Gastroesophageal sphincter (tissue), 4 donors: ENCODE data around the gene TAS1R1. TPM values are rescaled to one million over a fixed set of nuclear protein-coding genes. Genes with fewer than 3 reads are reported as not detected.
A peak's percentile ranks its signal among the peaks of the same experiment; 100 is the strongest.

ENCODE experiments used
- ATAC-seq: fragments of 150-250 bp; one replicate; pipeline ENCODE4 v1.9.1; 2016; ENCODE audit warnings: mild to moderate bottlenecking, moderate library complexity
- H3K27ac ChIP-seq, 4 donors: fragments of 200-600 bp; sonication (generic) in 3 of 4; 1 replicate in 3 of 4; 2 replicates in 1 of 4; pipeline ENCODE4 v1.5.1; 2016 to 2019
- H3K27me3 ChIP-seq: fragments of 200-600 bp; sonication (generic); one replicate; pipeline ENCODE4 v1.5.1; 2019
- H3K36me3 ChIP-seq, 2 donors: fragments of 200-600 bp; sonication (generic); one replicate each; pipeline ENCODE4 v1.5.1; 2019; ENCODE audit warnings: control low read depth in 1 of 2
- H3K4me1 ChIP-seq, 3 donors: fragments of 200-600 bp; sonication (generic); 1 replicate in 2 of 3; 2 replicates in 1 of 3; pipeline ENCODE4 v1.5.1; 2016 to 2019; ENCODE audit warnings: control low read depth in 2 of 3
- H3K4me3 ChIP-seq, 2 donors: fragments of 200-600 bp; sonication (generic); one replicate each; pipeline ENCODE4 v1.5.1; 2019; ENCODE audit warnings: mild to moderate bottlenecking in 1 of 2, moderate library complexity in 1 of 2
- H3K9me3 ChIP-seq, 3 donors: fragments of 200-600 bp; sonication (generic); one replicate each; pipeline ENCODE4 v1.5.1; 2017 to 2019; ENCODE audit warnings: control low read depth in 2 of 3
- CTCF ChIP-seq, 4 experiments: fragments of 200-600 bp in 2 of 4; fragments of 450-650 bp in 2 of 4; sonication (generic) in 1 of 4; IDR thresholded peaks; one replicate each; pipeline ENCODE4 v1.5.1; 2017 to 2019; ENCODE audit warnings: antibody characterized with exemption in 4 of 4, mild to moderate bottlenecking in 2 of 4, moderate library complexity in 2 of 4
- EP300 ChIP-seq: sonication (generic); formaldehyde crosslinking; IDR thresholded peaks from one replicate; pipeline ENCODE4 v1.6.1; 2017; ENCODE audit warnings: antibody characterized with exemption, mild to moderate bottlenecking
- POLR2A ChIP-seq, 2 donors: fragments of 450-650 bp; IDR thresholded peaks; one replicate each; pipeline ENCODE4 v1.6.1; 2017; ENCODE audit warnings: antibody characterized with exemption in 2 of 2, mild to moderate bottlenecking in 2 of 2, moderate library complexity in 1 of 2
- POLR2AphosphoS5 ChIP-seq: sonication (generic); formaldehyde crosslinking; IDR thresholded peaks from one replicate; pipeline ENCODE4 v1.6.1; 2017; ENCODE audit warnings: antibody characterized with exemption
- WGBS, 2 donors: methylation state at CpG; one replicate each; pipeline ENCODE4 v1.1.5; 2018; ENCODE audit warnings: low coverage in 1 of 2; 5-methylcytosine and 5-hydroxymethylcytosine counted together
- total RNA-seq, 4 donors: library from RNA; depleted of rRNA; stranded (reverse); fragments of >200 nt; gene quantifications; one replicate each; pipeline ENCODE4 v1.1.0, GENCODE V29; 2016

Gene TAS1R1
- total RNA-seq, 4 donors from 2014 or later = not detected

- peaks cover 0 to 8% of the 10 kb centered on the region in 2 donors for H3K36me3 ChIP-seq
- no peak for TF ChIP-seq POLR2A (IDR thresholded peaks at IDR 0.05)
- no peak for TF ChIP-seq CTCF (IDR thresholded peaks at IDR 0.05)
- no peak for TF ChIP-seq POLR2AphosphoS5
- no peak for TF ChIP-seq EP300
- H3K27me3 ChIP-seq = no peaks in the 10 kb centered on the region
- 0 to 2% methylated on average over 5 to 7 of the region's 30 CpGs for WGBS, 2 donors
- H3K9me3 ChIP-seq = no peaks in the 10 kb centered on the region
- H3K27ac ChIP-seq = peak overlapping the region; percentile 89 to 97 (median 96)
- peaks cover 0 to 44% (median 14%) of the 10 kb centered on the region in 3 donors for H3K4me1 ChIP-seq
- peak; percentile 38 for ATAC-seq
- peak overlapping the region; percentile 75 to 90 for H3K4me3 ChIP-seq
These were observed 25.0 kb downstream of the TAS1R1 start for GRCh38 chr1:6580119-6580592.

GRCh38 chr1:6580593-6581409, 25.7 kb downstream of the TAS1R1 start:
- H3K36me3 ChIP-seq = peaks cover 0 to 8% of the 10 kb centered on the region in 2 donors
- 33 to 67% methylated on average over 1 to 3 of the region's 19 CpGs for WGBS, 2 donors
- no peak for ATAC-seq
- no peak for TF ChIP-seq POLR2AphosphoS5
- peak in 2 of 4 experiments; percentile 3 to 11 for TF ChIP-seq CTCF (IDR thresholded peaks at IDR 0.05)
- no peaks in the 10 kb centered on the region for H3K9me3 ChIP-seq
- H3K27me3 ChIP-seq = no peaks in the 10 kb centered on the region
- peak overlapping the region; percentile 75 to 90 for H3K4me3 ChIP-seq
- H3K27ac ChIP-seq = peak overlapping the region; percentile 89 to 97 (median 96)
- peaks cover 0 to 44% (median 14%) of the 10 kb centered on the region in 3 donors for H3K4me1 ChIP-seq

GRCh38 chr1:6581561-6582305, 26.6 kb downstream of the TAS1R1 start:
- TF ChIP-seq EP300 = no peak
- no peak for TF ChIP-seq POLR2AphosphoS5
- TF ChIP-seq CTCF (IDR thresholded peaks at IDR 0.05) = no peak
- TF ChIP-seq POLR2A (IDR thresholded peaks at IDR 0.05) = no peak
- WGBS, 2 donors = 60 to 85% methylated on average over 4 of the region's 10 CpGs
- H3K27ac ChIP-seq = peak overlapping the region in 3 of 4 donors; percentile 96 to 97 (median 97)
- no peak for ATAC-seq
- peaks cover 0 to 8% of the 10 kb centered on the region in 2 donors for H3K36me3 ChIP-seq
- H3K9me3 ChIP-seq = no peaks in the 10 kb centered on the region
- H3K4me1 ChIP-seq = peaks cover 0 to 52% (median 16%) of the 10 kb centered on the region in 3 donors
- H3K4me3 ChIP-seq = no peak overlapping the region
- no peaks in the 10 kb centered on the region for H3K27me3 ChIP-seq

GRCh38 chr1:6582370-6582769, 27.3 kb downstream of the TAS1R1 start:
- peaks cover 0 to 59% (median 22%) of the 10 kb centered on the region in 3 donors for H3K4me1 ChIP-seq
- no peaks in the 10 kb centered on the region for H3K9me3 ChIP-seq
- no peak overlapping the region for H3K4me3 ChIP-seq
- peak overlapping the region in 3 of 4 donors; percentile 96 to 97 (median 97) for H3K27ac ChIP-seq
- no peak for TF ChIP-seq POLR2AphosphoS5
- no peak for TF ChIP-seq CTCF (IDR thresholded peaks at IDR 0.05)
- TF ChIP-seq POLR2A (IDR thresholded peaks at IDR 0.05) = no peak
- TF ChIP-seq EP300 = no peak
- H3K27me3 ChIP-seq = no peaks in the 10 kb centered on the region
- H3K36me3 ChIP-seq = peaks cover 0 to 14% of the 10 kb centered on the region in 2 donors
- whole genome bisulfite sequencing, 2 donors = no CpG with 5 or more reads among the region's 1 CpG
- no peak for ATAC-seq
